Fibroblast of lung (primary cell): Measurements from ENCODE around the gene ZNF70. TPM values are rescaled to one million over a fixed set of nuclear protein-coding genes. Genes with fewer than 3 reads are reported as not detected.

ENCODE experiments used
- DNase-seq, 2 donors: peaks; one replicate each; pipeline versions ENCODE4 v3.0.0 to v3.0.0-alpha.2; 2010; ENCODE audit warnings: low read depth in 2 of 2
- H2AFZ ChIP-seq: 2 replicates; pipeline ENCODE4 v1.5.1; 2012; ENCODE audit warnings: low read length, control low read depth, inconsistent platforms
- H3K27ac ChIP-seq: 2 replicates; pipeline ENCODE4 v1.5.1; 2011; ENCODE audit warnings: low read length, control low read depth; ENCODE audit not compliant: insufficient read depth
- H3K27me3 ChIP-seq: 2 replicates; pipeline ENCODE4 v1.5.1; 2011; ENCODE audit warnings: mild to moderate bottlenecking, low read length; ENCODE audit not compliant: control insufficient read depth, insufficient read depth
- H3K36me3 ChIP-seq: 2 replicates; pipeline ENCODE4 v1.5.1; 2011; ENCODE audit warnings: low read length; ENCODE audit not compliant: control insufficient read depth, insufficient read depth
- H3K4me1 ChIP-seq: 2 replicates; pipeline ENCODE4 v1.5.1; 2011; ENCODE audit warnings: low read length; ENCODE audit not compliant: control insufficient read depth, insufficient read depth; ENCODE audit errors: extremely low read depth
- H3K4me2 ChIP-seq: 2 replicates; pipeline ENCODE4 v1.5.1; 2011; ENCODE audit warnings: low read length, control low read depth; ENCODE audit not compliant: insufficient read depth; ENCODE audit errors: extremely low read depth
- H3K4me3 ChIP-seq, 4 experiments: fragments of 200-600 bp in 1 of 4; sonication (generic) in 1 of 4; replicated peaks in 1 of 4; 2 replicates each; pipeline ENCODE4 v1.5.1; 2011 to 2016; ENCODE audit warnings: low read length in 4 of 4, low read depth in 3 of 4, mild to moderate bottlenecking in 3 of 4, control low read depth in 2 of 4, inconsistent platforms in 1 of 4, mixed read lengths in 1 of 4; ENCODE audit not compliant: insufficient read depth in 1 of 4; ENCODE audit errors: control extremely low read depth in 1 of 4
- H3K79me2 ChIP-seq: 2 replicates; pipeline ENCODE4 v1.5.1; 2012; ENCODE audit warnings: mild to moderate bottlenecking, low read length, inconsistent platforms; ENCODE audit not compliant: control insufficient read depth, insufficient read depth
- H3K9ac ChIP-seq: 2 replicates; pipeline ENCODE4 v1.5.1; 2011; ENCODE audit warnings: mild to moderate bottlenecking, low read length, control low read depth; ENCODE audit not compliant: insufficient read depth
- H3K9me3 ChIP-seq: 2 replicates; pipeline ENCODE4 v1.5.1; 2012; ENCODE audit warnings: low read depth, low read length; ENCODE audit not compliant: control insufficient read depth, insufficient read depth
- H4K20me1 ChIP-seq: 2 replicates; pipeline ENCODE4 v1.5.1; 2011; ENCODE audit warnings: low read length; ENCODE audit not compliant: control insufficient read depth, insufficient read depth; ENCODE audit errors: extremely low read depth
- CTCF ChIP-seq, 2 donors: IDR thresholded peaks in 1 of 2; conservative IDR thresholded peaks in 1 of 2; 1 replicate in 1 of 2; 2 replicates in 1 of 2; pipeline ENCODE4 v1.5.1; 2011 to 2012; ENCODE audit warnings: low read length in 2 of 2, control low read depth in 1 of 2, inconsistent platforms in 1 of 2, low read depth in 1 of 2, mild to moderate bottlenecking in 1 of 2
- EZH2 ChIP-seq: IDR thresholded peaks from 2 replicates; pipeline ENCODE4 v1.5.1; 2012; ENCODE audit warnings: low read length, control low read depth, mild to moderate bottlenecking; ENCODE audit errors: missing control alignments
- polyA minus RNA-seq: library from RNA; depleted of rRNA, polyadenylated mRNA; stranded (reverse); fragments of >200 nt; gene quantifications from 2 replicates; pipeline ENCODE4 v1.2.3, GENCODE V29; 2011; ENCODE audit warnings: low replicate concordance
- polyA plus RNA-seq, 2 donors: library from polyadenylated mRNA; depleted of rRNA in 1 of 2; stranded (reverse) in 1 of 2; unstranded in 1 of 2; fragments of >200 nt; gene quantifications; 2 replicates each; pipeline ENCODE4 v1.2.1, GENCODE V29; 2011 to 2012; ENCODE audit warnings: missing spikeins in 1 of 2
- total RNA-seq: library from RNA; depleted of rRNA; stranded (reverse); fragments of >200 nt; gene quantifications from 2 replicates; pipeline ENCODE4 v1.2.1, GENCODE V29; 2014

The ZNF70 gene
- 2.8 and 3.1 TPM in 2 replicates for total RNA-seq
- polyA plus RNA-seq, result 1.0 and 1.2 TPM in 2 replicates
- polyA plus RNA-seq (2012), result 1.4 and 2.6 TPM in 2 replicates
- polyA minus RNA-seq, result 18.3 and 22.9 TPM in 2 replicates

- Histone ChIP-seq H3K4me1 (no peaks in the 10 kb centered on the region), H3K27ac (peak within 1 kb of the TSS; percentile 71), H3K36me3 (no peaks in the 10 kb centered on the region), H3K4me2 (peak within 1 kb of the TSS; percentile 99), H4K20me1 (no peaks in the 10 kb centered on the region), H3K9ac (peak within 1 kb of the TSS; percentile 84), H3K4me3 (peak within 1 kb of the TSS; percentile 80 to 95 (median 85)), H3K9me3 (no peaks in the 10 kb centered on the region), H2AFZ (peak within 1 kb of the TSS; percentile 96), H3K27me3 (no peaks in the 10 kb centered on the region), H3K79me2 (no peaks in the 10 kb centered on the region)
- peak; percentile 76 to 77 for DNase-seq
- TF ChIP-seq CTCF (conservative IDR thresholded peaks at IDR 0.05 in 1 of 2, IDR thresholded peaks at IDR 0.05 in 1 of 2; ENCODE audit: low read depth in 1 of 2, low read length in 2 of 2) (peak in 1 of 2 donors; percentile 12), EZH2 (no peak)
Observed at GRCh38 chr22:23750714-23751440, at the start of gene ZNF70. Gene ZNF70, minus strand, starts transcription at chr22:23751112. Its CDS starts 5,972 bp downstream, at chr22:23745140.

GRCh38 chr22:23796461-23796860, 45.5 kb upstream of the ZNF70 start:
- TF ChIP-seq CTCF (conservative IDR thresholded peaks at IDR 0.05 in 1 of 2, IDR thresholded peaks at IDR 0.05 in 1 of 2; ENCODE audit: low read depth in 1 of 2, low read length in 2 of 2) (no peak), EZH2 (no peak)
- Histone ChIP-seq H3K27me3 (no peaks in the 10 kb centered on the region), H3K4me3 (no peak overlapping the region), H3K9me3 (no peaks in the 10 kb centered on the region), H4K20me1 (no peaks in the 10 kb centered on the region), H3K27ac (no peak overlapping the region), H3K9ac (no peak overlapping the region), H3K79me2 (peaks cover 14% of the 10 kb centered on the region), H2AFZ (no peak overlapping the region), H3K36me3 (peaks cover 22% of the 10 kb centered on the region), H3K4me1 (peaks cover 2% of the 10 kb centered on the region), H3K4me2 (no peak overlapping the region)
- peak in 1 of 2 donors; percentile 39 for DNase-seq

- no peaks in the 10 kb centered on the region for H3K27me3 ChIP-seq
- no peak for DNase-seq
- H3K9me3 ChIP-seq, result no peaks in the 10 kb centered on the region
- H4K20me1 ChIP-seq, result no peaks in the 10 kb centered on the region
- H3K4me1 ChIP-seq, result peaks cover 7% of the 10 kb centered on the region
- H3K9ac ChIP-seq, result no peak overlapping the region
- H3K79me2 ChIP-seq, result peaks cover 42% of the 10 kb centered on the region
- TF ChIP-seq CTCF (conservative IDR thresholded peaks at IDR 0.05 in 1 of 2, IDR thresholded peaks at IDR 0.05 in 1 of 2; ENCODE audit: low read depth in 1 of 2, low read length in 2 of 2) (no peak), EZH2 (no peak)
- H3K4me2 ChIP-seq, result no peak overlapping the region
- no peak overlapping the region for H3K4me3 ChIP-seq
- no peak overlapping the region for H3K27ac ChIP-seq
- no peak overlapping the region for H2AFZ ChIP-seq
- peaks cover 8% of the 10 kb centered on the region for H3K36me3 ChIP-seq
Observed at GRCh38 chr22:23793326-23793725, 42.4 kb upstream of the ZNF70 start.
